Psoas muscle (tissue), 8 donors: ENCODE results near the gene ST6GALNAC5. TPM values are rescaled to one million over a fixed set of nuclear protein-coding genes. Genes with fewer than 3 reads are reported as not detected.

Experiments used
- ATAC-seq, 4 donors: fragments of 200-7000 bp; cut with Tn5 transposase; one replicate each; pipeline ENCODE4 v1.9.1; 2020; ENCODE audit warnings: moderate library complexity in 3 of 4, mild to moderate bottlenecking in 2 of 4
- DNase-seq, 2 donors: peaks; one replicate each; pipeline ENCODE4 v3.0.0-alpha.2; 2020
- H3K27ac ChIP-seq: fragments of 200-600 bp; one replicate; pipeline ENCODE4 v1.8.0; 2022
- H3K27me3 ChIP-seq, 3 donors: fragments of 200-600 bp in 1 of 3; one replicate each; pipeline versions ENCODE4 v1.6.1 to v1.8.0; 2013 to 2022; ENCODE audit warnings: low read length in 2 of 3, mild to moderate bottlenecking in 2 of 3, moderate library complexity in 1 of 3; ENCODE audit not compliant: insufficient read depth in 3 of 3
- H3K36me3 ChIP-seq, 2 donors: fragments of 200-600 bp in 1 of 2; one replicate each; pipeline versions ENCODE4 v1.6.1 to v1.8.0; 2013 to 2022; ENCODE audit warnings: low read depth in 1 of 2, mild to moderate bottlenecking in 1 of 2, moderate library complexity in 1 of 2; ENCODE audit not compliant: insufficient read depth in 1 of 2
- H3K4me1 ChIP-seq: fragments of 200-600 bp; one replicate; pipeline ENCODE4 v1.8.0; 2022
- H3K4me3 ChIP-seq: fragments of 200-600 bp; one replicate; pipeline ENCODE4 v1.8.0; 2022; ENCODE audit warnings: mild to moderate bottlenecking
- H3K9me3 ChIP-seq: fragments of 200-600 bp; one replicate; pipeline ENCODE4 v1.8.0; 2022
- CTCF ChIP-seq: fragments of 200-600 bp; IDR thresholded peaks from one replicate; pipeline ENCODE4 v1.8.0; 2022; ENCODE audit warnings: antibody characterized with exemption
- WGBS, 3 donors: extraction: QIAGEN DNeasy Blood & Tissue Kit; methylation state at CpG; one replicate each; pipeline versions ENCODE4 v1.1.6 to v1.1.7; 2013; 5-methylcytosine and 5-hydroxymethylcytosine counted together
- intact Hi-C, 2 donors: fragments of 100-400 bp; cut with DNase I; formaldehyde crosslinking; loops; one replicate each; pipeline versions ENCODE4 v1.11.0 to v1.14.2; 2022
- polyA plus RNA-seq, 3 donors: library from polyadenylated mRNA; stranded (reverse); fragments of 200-250 nt; gene quantifications; one replicate each; pipeline ENCODE4 v1.2.3, GENCODE V29; 2013
- total RNA-seq, 4 donors: library from RNA; stranded (reverse); fragmentation: NEBNext Ultra II Directional in 2 of 4; extraction: Animal tissue kit (Norgen Biotek cat#: 25700) in 2 of 4; gene quantifications; one replicate each; pipeline versions ENCODE4 v1.2.1 to v1.2.4, GENCODE V29; 2021 to 2023
- donor health status: healthy with polysubstance abuse.
- donor health status: DM: no; HTN: no; CAD: no; lungs with moderate emphysema.
- donor health status: Bipolar disorder and iron deficiency.
- donor health status: healthy.
- donor health status: DM: yes; HTN: yes; CAD: no.
- donor health status: DM: no; HTN: no; CAD: no.
- donor health status: DM: no; HTN: no; CAD: no.
- donor health status: DM: yes; HTN: yes; CAD: no.

Gene ST6GALNAC5
- total and polyA plus RNA-seq, 7 donors = 0.05 to 0.66 (median 0.07) TPM; not detected in 2

DNA sequence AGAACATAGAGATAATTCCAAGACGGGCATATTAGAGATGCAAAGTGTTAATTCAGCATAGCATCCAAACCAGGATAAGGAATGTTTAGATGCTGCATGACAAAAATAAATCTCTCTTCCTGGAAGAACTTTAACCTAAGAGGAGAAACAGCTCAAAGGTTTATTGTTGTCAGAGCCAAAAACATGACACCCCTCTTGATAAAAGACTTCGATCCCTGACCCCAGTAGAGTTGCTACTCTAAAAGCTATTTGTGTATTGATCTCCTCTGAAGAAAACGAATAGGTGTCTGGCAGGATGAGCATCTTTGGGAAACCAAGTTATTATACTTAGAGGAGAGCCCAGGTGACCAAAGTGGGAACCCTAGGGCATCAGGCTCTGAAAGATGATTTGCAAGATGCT, 193.9 kb downstream of the ST6GALNAC5 start:
- no peak for ATAC-seq
- no peaks in the 10 kb centered on the region for H3K36me3 ChIP-seq
- no peaks in the 10 kb centered on the region for H3K27me3 ChIP-seq
- H3K27ac ChIP-seq = no peak overlapping the region
- intact Hi-C loops = no loop called here
- no peak for TF ChIP-seq CTCF
- 73 to 84% (median 77%) methylated on average over 3 of the region's 3 CpGs for WGBS, 3 donors
- H3K4me1 ChIP-seq = no peaks in the 10 kb centered on the region
- no peak overlapping the region for H3K4me3 ChIP-seq
- no peak for DNase-seq
- H3K9me3 ChIP-seq = no peaks in the 10 kb centered on the region

DNA sequence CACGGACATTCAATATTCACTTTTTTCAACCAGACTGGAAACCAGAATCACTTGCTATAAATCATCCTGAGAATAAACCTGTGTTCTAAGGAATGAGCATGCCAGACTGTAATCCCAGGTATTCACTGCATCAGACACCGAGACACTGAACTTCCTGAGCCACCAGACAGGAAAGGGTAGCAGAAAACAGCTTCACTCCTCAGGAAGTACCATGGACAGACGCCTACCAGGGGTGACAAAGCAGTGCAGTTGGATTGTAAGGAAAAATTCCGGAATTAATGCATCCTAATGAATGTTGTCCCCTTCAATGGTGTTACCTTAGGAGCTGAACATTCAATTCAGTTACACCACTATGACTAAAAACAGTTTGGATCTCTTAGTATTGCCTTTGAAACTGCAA, 195.8 kb downstream of the ST6GALNAC5 start:
- H3K36me3 ChIP-seq = no peaks in the 10 kb centered on the region
- no peak overlapping the region for H3K4me3 ChIP-seq
- ATAC-seq (no peak), DNase-seq (no peak)
- no peaks in the 10 kb centered on the region for H3K4me1 ChIP-seq
- H3K9me3 ChIP-seq = no peaks in the 10 kb centered on the region
- no peak for TF ChIP-seq CTCF
- no peak overlapping the region for H3K27ac ChIP-seq
- no peaks in the 10 kb centered on the region for H3K27me3 ChIP-seq
- intact Hi-C loops = no loop called here
- WGBS, 3 donors = 42 to 52% (median 49%) methylated on average over 4 of the region's 4 CpGs

DNA sequence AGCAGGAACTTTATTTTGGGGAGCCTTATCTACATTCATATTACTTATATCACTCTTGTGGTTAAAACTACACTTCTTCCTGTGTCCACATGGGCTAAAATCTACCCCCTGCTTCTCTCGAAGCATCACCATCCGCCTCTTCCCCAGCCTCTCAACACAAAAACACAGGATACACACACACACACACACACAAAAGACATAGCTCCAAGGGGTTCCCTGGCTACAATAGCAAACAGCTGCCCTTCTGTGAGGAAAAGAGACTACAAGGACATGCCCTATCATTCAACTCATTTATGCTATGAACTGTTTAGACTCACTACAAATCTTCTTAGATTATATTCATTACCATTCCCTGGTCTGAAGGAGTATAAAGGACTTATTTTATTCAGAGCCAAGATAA, 197.0 kb downstream of the ST6GALNAC5 start:
- DNase-seq (no peak), ATAC-seq (no peak)
- Histone ChIP-seq H3K9me3 (no peaks in the 10 kb centered on the region), H3K4me3 (no peak overlapping the region), H3K4me1 (no peaks in the 10 kb centered on the region), H3K27me3 (peaks cover 0 to 4% (median 0%) of the 10 kb centered on the region in 3 donors), H3K36me3 (no peaks in the 10 kb centered on the region), H3K27ac (no peak overlapping the region)
- intact Hi-C loops = no loop called here
- 81 to 88% (median 87%) methylated on average over 2 of the region's 2 CpGs for WGBS, 3 donors
- no peak for TF ChIP-seq CTCF

GRCh38 chr1:77065693-77066342, 198.5 kb downstream of the ST6GALNAC5 start:
- no peak for DNase-seq
- no peak overlapping the region for H3K27ac ChIP-seq
- no peaks in the 10 kb centered on the region for H3K9me3 ChIP-seq
- 33 to 49% (median 39%) methylated on average over 7 of the region's 7 CpGs for WGBS, 3 donors
- intact Hi-C loops = no loop called here
- no peak overlapping the region for H3K4me3 ChIP-seq
- H3K4me1 ChIP-seq = no peaks in the 10 kb centered on the region
- no peak for TF ChIP-seq CTCF
- H3K36me3 ChIP-seq = no peaks in the 10 kb centered on the region
- no peak for ATAC-seq
- peaks cover 0 to 4% (median 0%) of the 10 kb centered on the region in 3 donors for H3K27me3 ChIP-seq

DNA sequence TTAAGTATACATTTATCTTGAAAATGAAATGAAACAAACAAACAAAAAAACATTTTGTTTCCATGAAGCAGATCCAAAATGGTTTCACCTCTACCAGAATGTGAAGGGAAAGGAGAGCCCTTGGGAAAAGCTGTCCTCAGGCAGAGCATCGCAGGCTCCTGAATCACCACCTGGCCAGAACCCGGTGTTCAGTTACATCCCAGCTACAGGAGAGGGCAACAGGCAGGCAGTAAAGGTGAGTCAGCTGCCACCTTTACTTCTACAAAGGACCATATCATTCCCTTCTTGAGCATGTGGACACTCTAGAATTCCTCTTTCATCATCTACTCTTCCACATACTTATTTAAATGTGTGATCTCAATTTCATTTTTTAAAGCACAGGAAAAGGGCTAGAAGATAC, 200.7 kb downstream of the ST6GALNAC5 start:
- no peak for TF ChIP-seq CTCF
- DNase-seq (no peak), ATAC-seq (no peak)
- no peaks in the 10 kb centered on the region for H3K36me3 ChIP-seq
- 74 to 87% (median 79%) methylated on average over 2 of the region's 2 CpGs for WGBS, 3 donors
- H3K9me3 ChIP-seq = no peaks in the 10 kb centered on the region
- H3K4me1 ChIP-seq = no peaks in the 10 kb centered on the region
- H3K27me3 ChIP-seq = peaks cover 0 to 4% (median 0%) of the 10 kb centered on the region in 3 donors
- H3K27ac ChIP-seq = no peak overlapping the region
- H3K4me3 ChIP-seq = no peak overlapping the region
- intact Hi-C loops = no loop called here
